ENCODE results near the gene SHKBP1.

GRCh38 chr19:40605216-40605971, 28.7 kb downstream of the SHKBP1 start:
- TF ChIP-seq KMT2A (CRISPR knock-in tag; IDR thresholded peaks at IDR 0.05) (no peak), RBAK (CRISPR knock-in tag; IDR thresholded peaks at IDR 0.05) (no peak), ZBTB4 (CRISPR knock-in tag; IDR thresholded peaks at IDR 0.05; ENCODE audit: borderline replicate concordance) (0 out of 2 replicates have a peak, but pooled peaks have one; percentile 1), ZNF382 (CRISPR knock-in tag; IDR thresholded peaks at IDR 0.05; ENCODE audit: borderline replicate concordance) (no peak), NFE2L1 (CRISPR knock-in tag; IDR thresholded peaks at IDR 0.05; ENCODE audit: borderline replicate concordance) (no peak), E2F5 (CRISPR knock-in tag; conservative IDR thresholded peaks at IDR 0.05) (0 out of 2 replicates have a peak, but pooled peaks have one; percentile 37), ZNF350 (CRISPR knock-in tag; IDR thresholded peaks at IDR 0.05; ENCODE audit: borderline replicate concordance, low read depth) (no peak; the same call in 1 of the 2 replicates), GATA4 (IDR thresholded peaks at IDR 0.05; ENCODE audit: borderline replicate concordance, low read depth) (no peak), ERF (CRISPR knock-in tag; IDR thresholded peaks at IDR 0.05) (0 out of 2 replicates have a peak, but pooled peaks have one; percentile 15)
